ENCODE data around the gene SPG11. TPM values are rescaled to one million over a fixed set of nuclear protein-coding genes. Genes with fewer than 3 reads are reported as not detected.
A peak's percentile ranks its signal among the peaks of the same experiment; 100 is the strongest.

The SPG11 gene
- total and polyA plus RNA-seq, 10 of the 15 experiments (the other 5 are each of a cell fraction or from before 2014, with no cell fraction given), result 22.1 to 85.1 (median 47.2) TPM

DNA sequence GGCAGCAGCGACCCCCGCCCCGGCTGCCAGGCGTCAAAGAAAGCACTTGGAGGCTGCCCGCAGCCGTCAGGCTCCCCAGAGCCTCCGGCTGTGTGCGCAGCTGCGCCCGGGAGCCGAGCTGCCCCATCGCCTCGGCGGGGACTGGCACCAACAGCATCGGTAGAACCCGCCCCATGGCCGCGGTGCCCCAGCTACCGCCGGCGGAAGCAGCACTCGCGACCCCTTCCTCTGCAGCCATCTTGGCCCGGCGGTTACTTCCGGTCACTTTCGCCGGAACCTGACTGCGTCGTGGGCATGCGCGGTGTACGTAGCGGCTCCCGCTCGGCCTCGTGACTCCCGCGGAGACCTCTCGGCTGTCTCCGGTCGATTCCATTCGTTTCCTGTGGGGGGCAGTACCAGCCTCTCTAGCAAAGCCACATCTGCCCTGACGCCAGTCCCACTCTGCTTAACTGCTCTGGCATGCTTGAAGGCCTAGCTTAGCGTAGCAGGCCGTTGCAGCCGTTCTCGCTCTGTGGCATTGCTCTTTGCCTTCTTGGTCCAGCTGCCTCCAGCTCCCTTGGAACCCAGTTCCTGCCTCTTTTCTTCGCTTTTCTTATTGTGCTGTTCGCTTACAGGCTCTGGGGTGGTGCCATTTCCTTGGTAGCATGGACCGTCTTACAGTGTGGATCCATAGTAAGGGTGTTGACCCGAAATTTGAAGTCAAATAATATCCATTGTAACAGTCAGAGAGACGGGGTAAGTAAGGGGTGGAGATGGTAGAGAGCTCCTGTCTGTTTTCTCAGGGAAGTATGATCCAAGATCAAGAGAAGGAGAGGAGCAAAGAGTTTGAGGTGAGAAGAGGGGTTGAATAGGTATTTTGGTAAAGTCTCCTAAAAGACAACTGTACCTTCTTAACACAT, at the start of gene SPG11 (continued):
- TF ChIP-seq, protein P1, sequence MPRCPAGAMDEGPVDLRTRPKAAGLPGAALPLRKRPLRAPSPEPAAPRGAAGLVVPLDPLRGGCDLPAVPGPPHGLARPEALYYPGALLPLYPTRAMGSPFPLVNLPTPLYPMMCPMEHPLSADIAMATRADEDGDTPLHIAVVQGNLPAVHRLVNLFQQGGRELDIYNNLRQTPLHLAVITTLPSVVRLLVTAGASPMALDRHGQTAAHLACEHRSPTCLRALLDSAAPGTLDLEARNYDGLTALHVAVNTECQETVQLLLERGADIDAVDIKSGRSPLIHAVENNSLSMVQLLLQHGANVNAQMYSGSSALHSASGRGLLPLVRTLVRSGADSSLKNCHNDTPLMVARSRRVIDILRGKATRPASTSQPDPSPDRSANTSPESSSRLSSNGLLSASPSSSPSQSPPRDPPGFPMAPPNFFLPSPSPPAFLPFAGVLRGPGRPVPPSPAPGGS (IDR thresholded peaks at IDR 0.05; ENCODE audit: borderline replicate concordance, insufficient read depth, low read depth, low read length, poor library complexity, severe bottlenecking), result no peak
- TF ChIP-seq CBX3 (IDR thresholded peaks at IDR 0.05; ENCODE audit: borderline replicate concordance, low read depth), result no peak
- peak; percentile 10 for TF ChIP-seq HDAC6 (IDR thresholded peaks at IDR 0.05; ENCODE audit: unreplicated experiment)
- peak; percentile 11 for TF ChIP-seq LARP7 (IDR thresholded peaks at IDR 0.05)
- peak; percentile 30; the same call in 1 of the 2 replicates for TF ChIP-seq IRF4 (IDR thresholded peaks at IDR 0.05; ENCODE audit: low read depth, low read length)
- TF ChIP-seq TCF7 (IDR thresholded peaks at IDR 0.05; ENCODE audit: borderline replicate concordance), result no peak
- no peak for TF ChIP-seq ZSCAN29 (IDR thresholded peaks at IDR 0.05)
- no peak; the same call in none of the 2 replicates for TF ChIP-seq GATAD2B (conservative IDR thresholded peaks at IDR 0.05; ENCODE audit: low read depth)
- TF ChIP-seq ETV6 (conservative IDR thresholded peaks at IDR 0.05 in 1 of 2, IDR thresholded peaks at IDR 0.05 in 1 of 2; ENCODE audit: borderline replicate concordance in 1 of 2, low read depth in 1 of 2), result no peak; a peak in 1 of 4 replicates
- TF ChIP-seq RFX5 (IDR thresholded peaks at IDR 0.05; ENCODE audit: low read depth, low read length), result peak; percentile 76
- no peak for TF ChIP-seq NFYB (IDR thresholded peaks at IDR 0.05; ENCODE audit: insufficient read depth, low read depth, low read length)
- TF ChIP-seq ZZZ3 (IDR thresholded peaks at IDR 0.05; ENCODE audit: control insufficient read depth, insufficient read length, low read depth), result no peak
- no peak for TF ChIP-seq CEBPB (IDR thresholded peaks at IDR 0.05; ENCODE audit: borderline replicate concordance in 1 of 2, low read depth in 2 of 2, low read length in 2 of 2)
- TF ChIP-seq CHD2 (IDR thresholded peaks at IDR 0.05; ENCODE audit: borderline replicate concordance, low read depth, low read length), result peak; percentile 63; the same call in 1 of the 2 replicates
- TF ChIP-seq NR2F1 (conservative IDR thresholded peaks at IDR 0.05), result peak; percentile 71
- no peak for TF ChIP-seq ZNF622 (IDR thresholded peaks at IDR 0.05)
- peak; percentile 40; the same call in 1 of the 2 replicates for TF ChIP-seq SPI1 (IDR thresholded peaks at IDR 0.05; ENCODE audit: borderline replicate concordance, insufficient read depth, low read depth, low read length)
- TF ChIP-seq, protein P2, sequence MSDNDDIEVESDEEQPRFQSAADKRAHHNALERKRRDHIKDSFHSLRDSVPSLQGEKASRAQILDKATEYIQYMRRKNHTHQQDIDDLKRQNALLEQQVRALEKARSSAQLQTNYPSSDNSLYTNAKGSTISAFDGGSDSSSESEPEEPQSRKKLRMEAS (IDR thresholded peaks at IDR 0.05; ENCODE audit: low read depth, low read length), result peak; percentile 95
- no peak for TF ChIP-seq HDAC2 (IDR thresholded peaks at IDR 0.05)
- TF ChIP-seq RUNX3 (IDR thresholded peaks at IDR 0.05; ENCODE audit: low read length), result peak; percentile 62; the same call in 1 of the 2 replicates
- peak; percentile 56; the same call in 1 of the 3 replicates for TF ChIP-seq POU2F2 (IDR thresholded peaks at IDR 0.05; ENCODE audit: borderline replicate concordance, low read depth, low read length)
- TF ChIP-seq RCOR1 (conservative IDR thresholded peaks at IDR 0.05; ENCODE audit: low read depth, low read length), result no peak
- peak; percentile 37 for TF ChIP-seq MEF2B (IDR thresholded peaks at IDR 0.05; ENCODE audit: partially characterized antibody, poor library complexity, severe bottlenecking)
- TF ChIP-seq ZBED1 (IDR thresholded peaks at IDR 0.05; ENCODE audit: borderline replicate concordance), result peak; percentile 75; the same call in 1 of the 2 replicates
- TF ChIP-seq, protein P3, sequence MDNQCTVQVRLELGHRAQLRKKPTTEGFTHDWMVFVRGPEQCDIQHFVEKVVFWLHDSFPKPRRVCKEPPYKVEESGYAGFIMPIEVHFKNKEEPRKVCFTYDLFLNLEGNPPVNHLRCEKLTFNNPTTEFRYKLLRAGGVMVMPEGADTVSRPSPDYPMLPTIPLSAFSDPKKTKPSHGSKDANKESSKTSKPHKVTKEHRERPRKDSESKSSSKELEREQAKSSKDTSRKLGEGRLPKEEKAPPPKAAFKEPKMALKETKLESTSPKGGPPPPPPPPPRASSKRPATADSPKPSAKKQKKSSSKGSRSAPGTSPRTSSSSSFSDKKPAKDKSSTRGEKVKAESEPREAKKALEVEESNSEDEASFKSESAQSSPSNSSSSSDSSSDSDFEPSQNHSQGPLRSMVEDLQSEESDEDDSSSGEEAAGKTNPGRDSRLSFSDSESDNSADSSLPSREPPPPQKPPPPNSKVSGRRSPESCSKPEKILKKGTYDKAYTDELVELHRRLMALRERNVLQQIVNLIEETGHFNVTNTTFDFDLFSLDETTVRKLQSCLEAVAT (IDR thresholded peaks at IDR 0.05), result peak; percentile 68; the same call in 1 of the 2 replicates
- TF ChIP-seq, protein P4, sequence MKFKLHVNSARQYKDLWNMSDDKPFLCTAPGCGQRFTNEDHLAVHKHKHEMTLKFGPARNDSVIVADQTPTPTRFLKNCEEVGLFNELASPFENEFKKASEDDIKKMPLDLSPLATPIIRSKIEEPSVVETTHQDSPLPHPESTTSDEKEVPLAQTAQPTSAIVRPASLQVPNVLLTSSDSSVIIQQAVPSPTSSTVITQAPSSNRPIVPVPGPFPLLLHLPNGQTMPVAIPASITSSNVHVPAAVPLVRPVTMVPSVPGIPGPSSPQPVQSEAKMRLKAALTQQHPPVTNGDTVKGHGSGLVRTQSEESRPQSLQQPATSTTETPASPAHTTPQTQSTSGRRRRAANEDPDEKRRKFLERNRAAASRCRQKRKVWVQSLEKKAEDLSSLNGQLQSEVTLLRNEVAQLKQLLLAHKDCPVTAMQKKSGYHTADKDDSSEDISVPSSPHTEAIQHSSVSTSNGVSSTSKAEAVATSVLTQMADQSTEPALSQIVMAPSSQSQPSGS (IDR thresholded peaks at IDR 0.05; ENCODE audit: low read length), result no peak
- TF ChIP-seq SIN3A (IDR thresholded peaks at IDR 0.05; ENCODE audit: low read depth, low read length), result no peak; the same call in 1 of the 2 replicates
